ENCODE data around the gene HLF. TPM values are rescaled to one million over a fixed set of nuclear protein-coding genes. Genes with fewer than 3 reads are reported as not detected.

The HLF gene
- total RNA-seq, 2 experiments from 2014 or later, result 2.5 to 2.6 TPM

GRCh38 chr17:55330344-55330933 is 65.7 kb downstream of the HLF start:
- H3K9me3 Mint-ChIP-seq (ENCODE audit: low read depth), result no peaks in the 10 kb centered on the region
- no peak overlapping the region for H3K27ac Mint-ChIP-seq
- H3K4me3 Mint-ChIP-seq, result no peak overlapping the region
- CTCF ChIA-PET, result interaction anchor here (0.6 to 1.1 kb wide), 3 partner anchors 18 to 337 kb away, joined by 3 read pairs; no protein-coding TSS in a partner anchor
- H3K27me3 Mint-ChIP-seq, result peaks cover 17% of the 10 kb centered on the region
- ATAC-seq (no peak), DNase-seq (no peak)
- H3K4me1 Mint-ChIP-seq, result peaks cover 6% of the 10 kb centered on the region
- H3K36me3 Mint-ChIP-seq, result peaks cover 1% of the 10 kb centered on the region

- Mint-ChIP-seq H3K27me3 (peaks cover 22% of the 10 kb centered on the region), H3K9me3 (ENCODE audit: low read depth) (no peaks in the 10 kb centered on the region), H3K36me3 (peaks cover 1% of the 10 kb centered on the region), H3K27ac (no peak overlapping the region), H3K4me1 (peaks cover 6% of the 10 kb centered on the region), H3K4me3 (no peak overlapping the region)
- ATAC-seq (no peak), DNase-seq (no peak)
- CTCF ChIA-PET, result no interaction called here
Observed at GRCh38 chr17:55332296-55333041, 67.7 kb downstream of the HLF start.

- H3K4me3 Mint-ChIP-seq, result no peak overlapping the region
- H3K27me3 Mint-ChIP-seq, result peaks cover 29% of the 10 kb centered on the region
- peaks cover 12% of the 10 kb centered on the region for H3K36me3 Mint-ChIP-seq
- H3K9me3 Mint-ChIP-seq (ENCODE audit: low read depth), result peaks cover 9% of the 10 kb centered on the region
- H3K4me1 Mint-ChIP-seq, result peaks cover 6% of the 10 kb centered on the region
- ATAC-seq, result no peak
- no peak overlapping the region for H3K27ac Mint-ChIP-seq
- CTCF ChIA-PET, result interaction anchor here (0.9 to 1.3 kb wide), 2 partner anchors 13 to 22 kb away, joined by 3 to 4 read pairs; no protein-coding TSS in a partner anchor
- no peak for DNase-seq
Observed at GRCh38 chr17:55334285-55334684, 69.5 kb downstream of the HLF start.

GRCh38 chr17:55334881-55335540 is 70.3 kb downstream of the HLF start:
- CTCF ChIA-PET, result interaction anchor here (0.9 to 1.3 kb wide), 2 partner anchors 12 to 21 kb away, joined by 3 to 4 read pairs; no protein-coding TSS in a partner anchor
- ATAC-seq (no peak), DNase-seq (no peak)
- H3K36me3 Mint-ChIP-seq, result peaks cover 15% of the 10 kb centered on the region
- H3K27ac Mint-ChIP-seq, result no peak overlapping the region
- H3K4me3 Mint-ChIP-seq, result no peak overlapping the region
- peaks cover 9% of the 10 kb centered on the region for H3K9me3 Mint-ChIP-seq (ENCODE audit: low read depth)
- H3K4me1 Mint-ChIP-seq, result peaks cover 10% of the 10 kb centered on the region
- H3K27me3 Mint-ChIP-seq, result peaks cover 36% of the 10 kb centered on the region

GRCh38 chr17:55335625-55336024 is 70.9 kb downstream of the HLF start:
- DNase-seq (no peak), ATAC-seq (no peak)
- Mint-ChIP-seq H3K4me3 (no peak overlapping the region), H3K36me3 (peaks cover 16% of the 10 kb centered on the region), H3K27ac (no peak overlapping the region), H3K27me3 (peaks cover 42% of the 10 kb centered on the region), H3K9me3 (ENCODE audit: low read depth) (peaks cover 9% of the 10 kb centered on the region), H3K4me1 (peaks cover 16% of the 10 kb centered on the region)
- CTCF ChIA-PET, result no interaction called here

- Mint-ChIP-seq H3K36me3 (peaks cover 16% of the 10 kb centered on the region), H3K4me1 (peaks cover 21% of the 10 kb centered on the region), H3K9me3 (ENCODE audit: low read depth) (peaks cover 9% of the 10 kb centered on the region), H3K4me3 (no peak overlapping the region), H3K27ac (no peak overlapping the region), H3K27me3 (peaks cover 42% of the 10 kb centered on the region)
- CTCF ChIA-PET, result no interaction called here
- no peak for DNase-seq
- ATAC-seq, result no peak
Observed at GRCh38 chr17:55336426-55336825, 71.7 kb downstream of the HLF start.

- H3K27ac Mint-ChIP-seq, result no peak overlapping the region
- CTCF ChIA-PET, result interaction anchor here (0.9 kb wide), 1 partner anchor 47 kb away, joined by 3 read pairs; no protein-coding TSS in a partner anchor
Observed at GRCh38 chr17:55340176-55340575, 75.4 kb downstream of the HLF start.

GRCh38 chr17:55340686-55341085 is 75.9 kb downstream of the HLF start:
- DNase-seq (no peak), ATAC-seq (no peak)
- Mint-ChIP-seq H3K9me3 (ENCODE audit: low read depth) (peaks cover 9% of the 10 kb centered on the region), H3K27ac (no peak overlapping the region), H3K27me3 (peaks cover 33% of the 10 kb centered on the region), H3K4me3 (no peak overlapping the region), H3K4me1 (peaks cover 55% of the 10 kb centered on the region), H3K36me3 (peaks cover 20% of the 10 kb centered on the region)
- CTCF ChIA-PET, result interaction anchor here (0.7 to 0.9 kb wide), 2 partner anchors 25 to 48 kb away, joined by 3 read pairs; no protein-coding TSS in a partner anchor

More at GRCh38 chr17:55340176-55340575, 75.4 kb downstream of the HLF start:
- Mint-ChIP-seq H3K27me3 (peaks cover 34% of the 10 kb centered on the region), H3K4me1 (peaks cover 49% of the 10 kb centered on the region), H3K4me3 (no peak overlapping the region), H3K36me3 (peaks cover 17% of the 10 kb centered on the region), H3K9me3 (ENCODE audit: low read depth) (peaks cover 9% of the 10 kb centered on the region)
- no peak for ATAC-seq
- no peak for DNase-seq

GRCh38 chr17:55341432-55341831 is 76.7 kb downstream of the HLF start:
- Mint-ChIP-seq H3K9me3 (ENCODE audit: low read depth) (peaks cover 11% of the 10 kb centered on the region), H3K36me3 (peaks cover 24% of the 10 kb centered on the region), H3K4me1 (peaks cover 56% of the 10 kb centered on the region), H3K27ac (no peak overlapping the region), H3K4me3 (no peak overlapping the region), H3K27me3 (peaks cover 31% of the 10 kb centered on the region)
- DNase-seq, result peak; percentile 44
- CTCF ChIA-PET, result no interaction called here
- peak; percentile 16 for ATAC-seq

- Mint-ChIP-seq H3K36me3 (peaks cover 35% of the 10 kb centered on the region), H3K4me3 (no peak overlapping the region), H3K27ac (peak overlapping the region; percentile 80), H3K27me3 (peaks cover 27% of the 10 kb centered on the region), H3K9me3 (ENCODE audit: low read depth) (peaks cover 15% of the 10 kb centered on the region), H3K4me1 (peaks cover 63% of the 10 kb centered on the region)
- no peak for DNase-seq
- no peak for ATAC-seq
- CTCF ChIA-PET, result interaction anchor here (0.8 kb wide), 1 partner anchor 13 kb away, joined by 3 read pairs; no protein-coding TSS in a partner anchor
Observed at GRCh38 chr17:55342800-55343585, 78.2 kb downstream of the HLF start.

- H3K4me1 Mint-ChIP-seq, result peaks cover 73% of the 10 kb centered on the region
- H3K9me3 Mint-ChIP-seq (ENCODE audit: low read depth), result peaks cover 6% of the 10 kb centered on the region
- peaks cover 18% of the 10 kb centered on the region for H3K27me3 Mint-ChIP-seq
- ATAC-seq (peak; percentile 21), DNase-seq (no peak)
- CTCF ChIA-PET, result interaction anchor here (0.9 to 1.9 kb wide), 6 partner anchors 10 to 353 kb away, joined by 3 to 9 read pairs (median 4); no protein-coding TSS in a partner anchor
- peak overlapping the region; percentile 13 for H3K4me3 Mint-ChIP-seq
- peaks cover 25% of the 10 kb centered on the region for H3K36me3 Mint-ChIP-seq
- peak overlapping the region; percentile 81 for H3K27ac Mint-ChIP-seq
Observed at GRCh38 chr17:55343900-55344513, 79.2 kb downstream of the HLF start.

GRCh38 chr17:55344514-55344997 is 79.8 kb downstream of the HLF start:
- Mint-ChIP-seq H3K4me1 (peaks cover 76% of the 10 kb centered on the region), H3K27ac (peak overlapping the region; percentile 81), H3K9me3 (ENCODE audit: low read depth) (peaks cover 6% of the 10 kb centered on the region), H3K36me3 (peaks cover 24% of the 10 kb centered on the region), H3K4me3 (peak overlapping the region; percentile 13), H3K27me3 (peaks cover 13% of the 10 kb centered on the region)
- CTCF ChIA-PET, result interaction anchor here (0.9 to 1.9 kb wide), 7 partner anchors 10 to 353 kb away, joined by 3 to 9 read pairs (median 4); no protein-coding TSS in a partner anchor
- DNase-seq (peak; percentile 80), ATAC-seq (peak; percentile 90)
